Measurements from ENCODE around the gene GRM7. TPM values are rescaled to one million over a fixed set of nuclear protein-coding genes. Genes with fewer than 3 reads are reported as not detected.

GRM7 gene
- total and polyA plus RNA-seq, 9 donors = 0.18 to 0.85 (median 0.26) TPM; not detected in 3

DNA sequence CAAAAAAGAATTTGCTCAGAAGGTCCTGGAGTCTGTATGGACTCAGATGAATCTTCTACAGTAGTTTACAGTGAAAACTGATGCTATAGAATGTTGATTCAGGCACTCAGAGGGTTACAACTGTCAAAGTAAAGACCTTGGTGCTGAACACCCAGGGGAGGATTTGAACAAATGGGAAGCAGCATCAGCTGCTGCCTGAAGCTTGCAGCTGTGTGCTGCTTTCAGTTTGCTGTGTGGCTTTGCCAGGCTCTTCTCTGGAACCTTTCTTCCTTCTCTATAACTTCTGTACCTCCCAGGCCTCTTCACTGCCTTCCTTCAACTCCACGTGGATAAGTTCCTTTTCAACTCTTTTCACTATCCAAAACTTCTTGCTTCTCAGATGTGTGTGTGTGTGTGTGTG lies 214.2 kb downstream of the GRM7 start:
- TF ChIP-seq POLR2A (IDR thresholded peaks at IDR 0.05) (no peak), EP300 (IDR thresholded peaks at IDR 0.05) (no peak)
- TF ChIP-seq, protein P1, sequence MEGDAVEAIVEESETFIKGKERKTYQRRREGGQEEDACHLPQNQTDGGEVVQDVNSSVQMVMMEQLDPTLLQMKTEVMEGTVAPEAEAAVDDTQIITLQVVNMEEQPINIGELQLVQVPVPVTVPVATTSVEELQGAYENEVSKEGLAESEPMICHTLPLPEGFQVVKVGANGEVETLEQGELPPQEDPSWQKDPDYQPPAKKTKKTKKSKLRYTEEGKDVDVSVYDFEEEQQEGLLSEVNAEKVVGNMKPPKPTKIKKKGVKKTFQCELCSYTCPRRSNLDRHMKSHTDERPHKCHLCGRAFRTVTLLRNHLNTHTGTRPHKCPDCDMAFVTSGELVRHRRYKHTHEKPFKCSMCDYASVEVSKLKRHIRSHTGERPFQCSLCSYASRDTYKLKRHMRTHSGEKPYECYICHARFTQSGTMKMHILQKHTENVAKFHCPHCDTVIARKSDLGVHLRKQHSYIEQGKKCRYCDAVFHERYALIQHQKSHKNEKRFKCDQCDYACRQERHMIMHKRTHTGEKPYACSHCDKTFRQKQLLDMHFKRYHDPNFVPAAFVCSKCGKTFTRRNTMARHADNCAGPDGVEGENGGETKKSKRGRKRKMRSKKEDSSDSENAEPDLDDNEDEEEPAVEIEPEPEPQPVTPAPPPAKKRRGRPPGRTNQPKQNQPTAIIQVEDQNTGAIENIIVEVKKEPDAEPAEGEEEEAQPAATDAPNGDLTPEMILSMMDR (IDR thresholded peaks at IDR 0.05) = no peak
- H3K36me3 ChIP-seq = no peaks in the 10 kb centered on the region
- no peaks in the 10 kb centered on the region for H3K4me1 ChIP-seq (ENCODE audit: insufficient read depth)
- no peak overlapping the region for H3K27ac ChIP-seq
- intact Hi-C loops (cut with DNase I) = no loop called here
- no peak overlapping the region for H3K4me3 ChIP-seq
- no peaks in the 10 kb centered on the region for H3K27me3 ChIP-seq
- no peaks in the 10 kb centered on the region for H3K9me3 ChIP-seq
- 17 to 50% (median 19%) methylated on average over 1 of the region's 1 CpG for WGBS, 3 donors
- no peak for DNase-seq

DNA sequence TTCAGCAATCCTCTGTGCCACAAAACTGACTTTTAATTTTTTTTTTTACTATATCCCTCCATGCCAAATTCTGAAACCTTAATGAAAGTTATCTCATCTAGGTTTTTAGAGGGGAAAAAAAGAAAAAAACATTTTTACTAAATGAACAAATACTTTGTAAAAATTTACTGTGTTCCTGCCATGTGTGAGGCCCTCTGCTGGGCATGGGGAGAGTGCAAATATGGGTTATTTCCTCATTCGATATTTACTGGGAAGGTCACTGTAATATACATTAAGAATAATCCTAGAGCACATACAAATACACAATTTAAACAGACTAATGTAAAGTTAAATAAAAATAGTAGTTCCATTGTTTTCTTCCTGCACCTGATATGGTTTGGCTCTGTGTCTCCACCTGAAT lies 215.0 kb downstream of the GRM7 start:
- H3K36me3 ChIP-seq = no peaks in the 10 kb centered on the region
- DNase-seq = no peak
- no peaks in the 10 kb centered on the region for H3K4me1 ChIP-seq (ENCODE audit: insufficient read depth)
- WGBS, 3 donors = 61 to 73% (median 68%) methylated on average over 1 of the region's 1 CpG
- no peaks in the 10 kb centered on the region for H3K27me3 ChIP-seq
- TF ChIP-seq POLR2A (IDR thresholded peaks at IDR 0.05) (no peak), EP300 (IDR thresholded peaks at IDR 0.05) (no peak)
- TF ChIP-seq, protein P1 (IDR thresholded peaks at IDR 0.05) = no peak
- intact Hi-C loops (cut with DNase I) = no loop called here
- no peak overlapping the region for H3K4me3 ChIP-seq
- no peaks in the 10 kb centered on the region for H3K9me3 ChIP-seq
- no peak overlapping the region for H3K27ac ChIP-seq

GRCh38 chr3:7082244-7082643 lies 221.3 kb downstream of the GRM7 start:
- no peaks in the 10 kb centered on the region for H3K27me3 ChIP-seq

GRCh38 chr3:7086417-7086816 lies 225.5 kb downstream of the GRM7 start:
- 40 to 65% (median 54%) methylated on average over 2 of the region's 2 CpGs for WGBS, 3 donors
- intact Hi-C loops (cut with DNase I) = no loop called here
- no peak overlapping the region for H3K4me3 ChIP-seq
- TF ChIP-seq, protein P1 (IDR thresholded peaks at IDR 0.05) = no peak
- TF ChIP-seq POLR2A (IDR thresholded peaks at IDR 0.05) = no peak
- TF ChIP-seq EP300 (IDR thresholded peaks at IDR 0.05) = no peak
- H3K27ac ChIP-seq = no peak overlapping the region
- H3K4me1 ChIP-seq (ENCODE audit: insufficient read depth) = no peaks in the 10 kb centered on the region
- no peak for DNase-seq
- peaks cover 4% of the 10 kb centered on the region for H3K27me3 ChIP-seq
- H3K36me3 ChIP-seq = no peaks in the 10 kb centered on the region
- H3K9me3 ChIP-seq = no peaks in the 10 kb centered on the region

More at GRCh38 chr3:7082244-7082643, 221.3 kb downstream of the GRM7 start:
- no peaks in the 10 kb centered on the region for H3K36me3 ChIP-seq
- H3K4me3 ChIP-seq = no peak overlapping the region
- no peaks in the 10 kb centered on the region for H3K9me3 ChIP-seq
- intact Hi-C loops (cut with DNase I) = no loop called here
- DNase-seq = no peak
- TF ChIP-seq EP300 (IDR thresholded peaks at IDR 0.05) (no peak), POLR2A (IDR thresholded peaks at IDR 0.05) (no peak)
- TF ChIP-seq, protein P1 (IDR thresholded peaks at IDR 0.05) = no peak
- no peak overlapping the region for H3K27ac ChIP-seq
- WGBS, 3 donors = 95 to 97% (median 96%) methylated on average over 3 of the region's 3 CpGs
- H3K4me1 ChIP-seq (ENCODE audit: insufficient read depth) = no peaks in the 10 kb centered on the region
